GM10266 (cell line): ENCODE data around the gene LRRFIP1.

ENCODE experiments used
- DNase-seq: peaks from one replicate; pipeline ENCODE4 v3.0.0; 2012; ENCODE audit errors: extremely low spot score
- TF ChIP-seq, protein P1 (sequence below): IDR thresholded peaks from 2 replicates; pipeline ENCODE4 v1.5.1; 2012; ENCODE audit warnings: mild to moderate bottlenecking, low read depth; ENCODE audit not compliant: control insufficient read depth, insufficient read depth; ENCODE audit errors: missing control alignments

Gene LRRFIP1

GRCh38 chr2:237693291-237693994 is 66.1 kb downstream of the LRRFIP1 start:
- DNase-seq, result no peak
- TF ChIP-seq, protein P1, sequence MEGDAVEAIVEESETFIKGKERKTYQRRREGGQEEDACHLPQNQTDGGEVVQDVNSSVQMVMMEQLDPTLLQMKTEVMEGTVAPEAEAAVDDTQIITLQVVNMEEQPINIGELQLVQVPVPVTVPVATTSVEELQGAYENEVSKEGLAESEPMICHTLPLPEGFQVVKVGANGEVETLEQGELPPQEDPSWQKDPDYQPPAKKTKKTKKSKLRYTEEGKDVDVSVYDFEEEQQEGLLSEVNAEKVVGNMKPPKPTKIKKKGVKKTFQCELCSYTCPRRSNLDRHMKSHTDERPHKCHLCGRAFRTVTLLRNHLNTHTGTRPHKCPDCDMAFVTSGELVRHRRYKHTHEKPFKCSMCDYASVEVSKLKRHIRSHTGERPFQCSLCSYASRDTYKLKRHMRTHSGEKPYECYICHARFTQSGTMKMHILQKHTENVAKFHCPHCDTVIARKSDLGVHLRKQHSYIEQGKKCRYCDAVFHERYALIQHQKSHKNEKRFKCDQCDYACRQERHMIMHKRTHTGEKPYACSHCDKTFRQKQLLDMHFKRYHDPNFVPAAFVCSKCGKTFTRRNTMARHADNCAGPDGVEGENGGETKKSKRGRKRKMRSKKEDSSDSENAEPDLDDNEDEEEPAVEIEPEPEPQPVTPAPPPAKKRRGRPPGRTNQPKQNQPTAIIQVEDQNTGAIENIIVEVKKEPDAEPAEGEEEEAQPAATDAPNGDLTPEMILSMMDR, result no peak

GRCh38 chr2:237694415-237695194 is 67.2 kb downstream of the LRRFIP1 start:
- no peak for DNase-seq
- TF ChIP-seq, protein P1, result peak; percentile 54

- DNase-seq, result no peak
- TF ChIP-seq, protein P1, result no peak
These were observed 67.9 kb downstream of the LRRFIP1 start for GRCh38 chr2:237695201-237695780.

GRCh38 chr2:237696461-237696860 is 69.1 kb downstream of the LRRFIP1 start:
- TF ChIP-seq, protein P1, result no peak
- no peak for DNase-seq

DNA sequence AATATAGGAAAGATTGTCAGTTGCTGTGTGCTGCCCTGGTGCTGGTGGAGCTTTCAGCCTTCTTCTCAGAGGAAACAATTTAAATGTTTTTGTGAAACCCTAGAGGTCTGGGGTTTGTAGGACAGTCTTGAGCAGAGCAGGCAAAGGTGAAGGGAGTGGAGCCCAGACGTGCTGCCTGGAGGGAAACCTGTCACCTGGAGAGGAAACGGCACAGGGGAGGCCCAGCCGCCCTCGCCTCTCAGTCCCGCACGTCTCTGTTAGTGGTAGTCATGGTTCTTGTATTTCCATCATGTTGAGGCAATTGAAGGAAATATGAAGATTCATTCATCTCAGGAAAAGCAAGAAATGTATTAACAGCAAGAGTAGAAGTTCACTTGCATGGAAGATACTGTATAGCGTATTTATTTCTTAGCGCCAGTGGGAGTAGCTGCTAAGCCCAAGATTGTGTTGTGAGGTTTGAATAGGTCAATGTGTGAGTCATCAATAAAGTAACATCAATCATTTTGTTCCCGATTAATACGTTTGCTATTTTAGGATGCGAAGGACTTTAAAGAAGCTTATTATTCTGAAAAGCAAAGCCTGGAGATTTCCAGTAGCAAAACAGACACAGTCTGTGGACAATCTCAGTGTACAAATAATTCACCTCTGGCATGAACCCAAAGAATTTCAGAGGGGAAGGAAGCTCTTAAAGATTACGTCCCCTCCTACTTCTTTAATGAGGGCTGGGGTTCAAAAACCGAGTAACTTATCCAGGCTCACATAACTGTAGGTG is 70.4 kb downstream of the LRRFIP1 start:
- DNase-seq, result no peak
- TF ChIP-seq, protein P1, result no peak

DNA sequence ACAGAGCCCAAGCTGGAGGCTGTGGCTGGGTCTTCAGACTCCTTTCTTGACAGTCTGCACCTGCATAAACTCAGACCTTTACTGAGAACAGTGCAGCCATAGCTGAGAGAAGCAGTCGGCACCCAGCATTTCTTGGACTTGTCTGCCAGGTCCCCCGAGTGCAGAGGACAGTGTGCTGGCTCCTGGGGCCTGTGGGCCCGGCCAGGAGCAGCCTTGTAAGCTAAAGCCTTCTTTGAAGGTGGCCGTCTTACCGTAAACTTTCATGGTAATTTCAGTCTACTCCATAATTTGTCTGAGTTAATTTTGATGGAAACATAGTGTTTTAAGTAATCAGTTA is 70.9 kb downstream of the LRRFIP1 start:
- TF ChIP-seq, protein P1, result no peak
- no peak for DNase-seq
